Epithelial cell of proximal tubule (primary cell): ENCODE measurements around the gene AKAP7. TPM values are rescaled to one million over a fixed set of nuclear protein-coding genes. Genes with fewer than 3 reads are reported as not detected.

Experiments
- DNase-seq: peaks from one replicate; pipeline ENCODE4 v3.0.0-alpha.2; 2011; ENCODE audit warnings: low read depth
- H3K4me3 ChIP-seq: 2 replicates; pipeline ENCODE4 v1.5.1; 2011; ENCODE audit warnings: low read depth, mild to moderate bottlenecking, low read length
- total RNA-seq: library from RNA; depleted of rRNA; stranded (reverse); fragments of >200 nt; gene quantifications from 2 replicates; pipeline ENCODE4 v1.2.3, GENCODE V29; 2015
- TF ChIP-seq, protein P1 (sequence below): conservative IDR thresholded peaks from 2 replicates; pipeline ENCODE4 v1.5.1; 2012; ENCODE audit warnings: low read depth, mild to moderate bottlenecking, low read length

Gene AKAP7
- total RNA-seq, 1 donor from 2014 or later = 3.5 TPM

DNA sequence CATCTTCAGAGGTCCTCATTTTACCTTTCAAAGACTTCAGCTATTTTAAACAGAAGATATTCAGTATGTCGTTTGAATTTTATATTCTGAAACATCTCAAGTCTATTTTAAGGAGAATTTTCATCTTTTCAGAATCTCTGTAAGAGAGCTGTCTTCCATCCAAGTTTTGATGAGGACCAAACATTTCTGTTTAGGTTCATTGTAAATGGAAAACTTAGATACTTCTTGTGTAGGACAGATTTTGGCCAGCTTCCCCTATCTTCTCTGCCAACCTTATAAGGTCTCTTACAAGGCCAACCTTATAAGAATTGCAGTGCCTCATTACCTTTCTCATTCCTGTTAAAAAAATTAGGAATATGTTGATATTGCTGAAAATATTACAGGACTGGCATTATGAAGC is 88.1 kb downstream of the AKAP7 start:
- DNase-seq = no peak
- TF ChIP-seq, protein P1, sequence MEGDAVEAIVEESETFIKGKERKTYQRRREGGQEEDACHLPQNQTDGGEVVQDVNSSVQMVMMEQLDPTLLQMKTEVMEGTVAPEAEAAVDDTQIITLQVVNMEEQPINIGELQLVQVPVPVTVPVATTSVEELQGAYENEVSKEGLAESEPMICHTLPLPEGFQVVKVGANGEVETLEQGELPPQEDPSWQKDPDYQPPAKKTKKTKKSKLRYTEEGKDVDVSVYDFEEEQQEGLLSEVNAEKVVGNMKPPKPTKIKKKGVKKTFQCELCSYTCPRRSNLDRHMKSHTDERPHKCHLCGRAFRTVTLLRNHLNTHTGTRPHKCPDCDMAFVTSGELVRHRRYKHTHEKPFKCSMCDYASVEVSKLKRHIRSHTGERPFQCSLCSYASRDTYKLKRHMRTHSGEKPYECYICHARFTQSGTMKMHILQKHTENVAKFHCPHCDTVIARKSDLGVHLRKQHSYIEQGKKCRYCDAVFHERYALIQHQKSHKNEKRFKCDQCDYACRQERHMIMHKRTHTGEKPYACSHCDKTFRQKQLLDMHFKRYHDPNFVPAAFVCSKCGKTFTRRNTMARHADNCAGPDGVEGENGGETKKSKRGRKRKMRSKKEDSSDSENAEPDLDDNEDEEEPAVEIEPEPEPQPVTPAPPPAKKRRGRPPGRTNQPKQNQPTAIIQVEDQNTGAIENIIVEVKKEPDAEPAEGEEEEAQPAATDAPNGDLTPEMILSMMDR = no peak
- H3K4me3 ChIP-seq = no peak overlapping the region

DNA sequence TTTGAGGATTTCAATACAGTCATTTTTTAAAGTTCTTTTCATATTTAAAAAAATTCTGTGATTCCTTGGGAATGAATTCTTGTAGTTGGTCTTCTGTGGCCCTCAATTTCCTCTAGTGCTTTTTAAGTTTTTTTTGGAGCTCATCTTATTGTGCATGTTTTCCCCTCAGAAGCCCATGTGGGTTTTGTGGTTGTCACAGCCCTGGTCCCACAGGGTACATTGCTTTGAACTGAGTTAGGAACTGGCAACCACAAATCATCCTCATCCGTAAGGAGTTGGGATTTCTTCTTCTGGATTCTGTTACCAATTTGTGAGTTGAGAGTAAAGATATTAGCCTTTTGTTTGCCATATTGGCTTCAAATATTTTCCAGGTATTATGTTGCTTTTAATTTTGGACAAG is 89.9 kb downstream of the AKAP7 start:
- TF ChIP-seq, protein P1 = no peak
- no peak for DNase-seq
- no peak overlapping the region for H3K4me3 ChIP-seq

DNA sequence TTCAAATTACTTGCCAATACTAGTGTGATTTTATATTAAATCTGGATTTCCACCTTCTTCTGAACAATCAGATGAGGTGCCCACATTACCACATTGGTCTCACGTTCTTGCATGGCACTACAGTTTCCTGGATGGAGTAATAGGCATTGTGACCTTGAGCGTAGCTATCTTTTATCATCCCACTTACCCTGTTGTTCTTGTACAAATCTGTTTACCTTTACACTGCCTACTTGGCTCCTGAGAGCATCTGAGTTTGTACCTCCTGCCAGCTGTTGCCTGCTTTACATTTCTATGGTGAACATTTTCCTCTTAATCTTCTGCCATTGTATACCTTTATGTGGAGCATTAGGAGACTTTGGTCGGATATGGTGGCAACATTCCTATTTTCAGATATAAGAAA is 90.7 kb downstream of the AKAP7 start:
- no peak overlapping the region for H3K4me3 ChIP-seq
- TF ChIP-seq, protein P1 = no peak
- no peak for DNase-seq

DNA sequence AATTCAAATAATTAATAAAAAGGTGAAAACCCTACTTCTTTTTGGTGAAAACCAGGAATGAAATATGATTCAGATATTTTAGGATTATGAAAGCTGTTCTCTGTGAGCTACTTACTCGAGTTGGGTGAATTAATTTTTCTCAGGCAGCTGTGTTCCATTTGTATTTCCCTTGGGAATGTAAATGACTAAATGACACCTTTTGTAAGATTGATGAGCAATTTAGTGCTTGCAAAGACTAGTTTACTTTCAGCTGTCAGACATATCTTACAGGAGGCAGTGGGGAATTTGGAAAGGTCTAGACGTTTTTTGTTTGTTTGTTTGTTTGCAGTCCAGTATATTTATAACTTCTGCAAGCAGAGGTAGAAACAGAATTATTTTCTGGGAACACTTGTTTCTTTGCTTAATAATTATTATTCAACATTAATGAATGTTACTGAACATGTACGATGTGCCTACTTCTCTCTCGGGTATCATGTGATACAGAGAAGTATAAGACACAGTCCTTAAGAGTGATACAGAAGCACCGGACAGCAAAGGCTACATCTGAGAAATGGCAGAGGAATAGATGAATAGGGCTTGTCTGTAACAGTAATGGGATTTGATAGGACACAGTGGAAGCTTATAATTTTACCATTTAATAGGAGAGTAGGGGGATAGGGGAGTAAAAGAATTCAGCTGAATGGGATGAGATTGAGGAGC is 91.3 kb downstream of the AKAP7 start:
- DNase-seq = no peak
- H3K4me3 ChIP-seq = no peak overlapping the region
- TF ChIP-seq, protein P1 = no peak

DNA sequence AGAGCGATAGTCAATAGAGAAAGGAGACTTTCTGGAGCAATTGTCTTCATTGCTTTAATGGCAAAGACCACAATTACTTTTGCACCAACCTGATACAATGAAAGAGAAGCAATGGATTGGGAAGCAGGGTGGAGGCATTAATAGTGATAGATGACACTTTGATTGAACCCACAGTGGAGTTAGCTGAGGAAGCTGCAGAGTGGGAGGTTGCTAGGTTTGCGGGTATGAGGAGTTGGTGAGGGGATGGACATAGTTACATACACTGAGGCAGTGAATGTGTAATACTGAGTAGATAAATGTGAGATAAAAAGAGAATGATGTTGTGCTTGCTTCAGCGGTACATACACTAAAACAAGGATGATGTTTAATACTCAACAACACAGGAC is 91.9 kb downstream of the AKAP7 start:
- no peak for DNase-seq
- TF ChIP-seq, protein P1 = no peak
- no peak overlapping the region for H3K4me3 ChIP-seq

DNA sequence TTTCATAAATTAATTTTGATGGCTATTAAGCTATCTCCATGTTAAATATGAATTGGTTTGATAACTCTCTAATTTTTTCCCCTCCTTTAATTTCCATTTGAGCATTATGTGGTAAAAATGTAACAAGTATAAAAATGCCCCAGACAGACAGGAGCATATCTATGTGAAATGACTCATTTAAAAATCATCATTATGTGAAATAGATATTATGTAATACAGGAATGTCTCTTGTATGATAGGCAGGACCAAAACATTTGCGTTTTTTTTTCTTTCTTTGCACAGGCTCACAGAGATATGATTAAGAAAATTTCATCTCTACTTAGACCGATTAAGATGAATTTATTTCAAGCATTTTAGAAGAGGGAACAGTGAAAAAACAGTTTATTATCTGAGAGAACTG is 95.8 kb downstream of the AKAP7 start:
- no peak for DNase-seq
- TF ChIP-seq, protein P1 = no peak
- no peak overlapping the region for H3K4me3 ChIP-seq

DNA sequence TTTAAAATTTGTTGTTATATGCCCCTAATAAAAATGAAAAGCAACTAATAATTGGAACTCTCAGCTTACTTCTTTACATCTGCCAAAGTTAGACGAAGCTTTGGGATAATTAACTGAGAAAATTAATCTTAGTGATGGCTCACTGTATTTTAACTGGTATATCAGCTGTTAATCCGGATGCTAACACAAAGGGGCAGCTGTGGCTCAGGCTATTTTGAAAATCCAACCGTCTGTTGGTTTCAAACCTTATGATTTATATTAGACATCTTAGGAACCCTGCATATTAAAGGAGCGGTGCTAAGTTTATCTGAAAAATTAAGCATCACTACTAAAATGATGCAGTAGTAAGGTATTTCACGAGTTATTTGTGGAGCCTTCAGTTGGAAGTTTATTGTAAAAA is 96.6 kb downstream of the AKAP7 start:
- TF ChIP-seq, protein P1 = peak; percentile 9
- H3K4me3 ChIP-seq = no peak overlapping the region
- DNase-seq = no peak
